HepG2 (cell line): ENCODE results near the gene MKS1. TPM values are rescaled to one million over a fixed set of nuclear protein-coding genes. Genes with fewer than 3 reads are reported as not detected.

Source experiments
- AGO1 ChIP-seq: fragments of 200-400 bp; formaldehyde crosslinking; IDR thresholded peaks from 2 replicates; pipeline ENCODE4 v1.6.1; 2017; ENCODE audit warnings: mild to moderate bottlenecking, low read depth, low read length, moderate library complexity; ENCODE audit not compliant: poor library complexity, severe bottlenecking
- CBX2 ChIP-seq, 2 experiments: fragments of 200-600 bp in 1 of 2; sonication (generic); formaldehyde crosslinking in 1 of 2; IDR thresholded peaks; 2 replicates each; pipeline versions ENCODE4 v1.7.0 to v1.8.1; 2018 to 2022; ENCODE audit warnings: low read depth in 2 of 2, low read length in 1 of 2, mild to moderate bottlenecking in 1 of 2, missing genetic modification reagents in 1 of 2
- CC2D1A ChIP-seq: sonication (generic); formaldehyde crosslinking; IDR thresholded peaks from 2 replicates; pipeline ENCODE4 v1.8.1; 2023; ENCODE audit warnings: mild to moderate bottlenecking, missing genetic modification reagents
- FOSL2 ChIP-seq: sonication (generic); formaldehyde crosslinking; IDR thresholded peaks from 2 replicates; pipeline ENCODE4 v1.4.0; 2020; ENCODE audit warnings: missing genetic modification reagents
- JDP2 ChIP-seq: sonication (generic); formaldehyde crosslinking; IDR thresholded peaks from 2 replicates; pipeline ENCODE4 v1.8.1; 2022; ENCODE audit warnings: missing genetic modification reagents, borderline replicate concordance
- SIX1 ChIP-seq: sonication (generic); formaldehyde crosslinking; IDR thresholded peaks from 2 replicates; pipeline ENCODE4 v1.4.0; 2020; ENCODE audit warnings: missing genetic modification reagents, borderline replicate concordance
- SP140L ChIP-seq: sonication (generic); formaldehyde crosslinking; IDR thresholded peaks from 2 replicates; pipeline ENCODE4 v1.4.0; 2020; ENCODE audit warnings: missing genetic modification reagents, borderline replicate concordance
- TFE3 ChIP-seq: IDR thresholded peaks from 2 replicates; pipeline ENCODE4 v1.6.1; 2016
- ZFY ChIP-seq: sonication (generic); formaldehyde crosslinking; IDR thresholded peaks from 2 replicates; pipeline ENCODE4 v1.4.0; 2020; ENCODE audit warnings: missing genetic modification reagents
- ZNF124 ChIP-seq: sonication (generic); formaldehyde crosslinking; IDR thresholded peaks from 2 replicates; pipeline ENCODE4 v1.4.0; 2020; ENCODE audit warnings: missing genetic modification reagents
- ZNF276 ChIP-seq: sonication (generic); formaldehyde crosslinking; IDR thresholded peaks from 2 replicates; pipeline ENCODE4 v1.4.0; 2020; ENCODE audit warnings: mild to moderate bottlenecking, low read depth, missing genetic modification reagents
- ZNF34 ChIP-seq: sonication (generic); formaldehyde crosslinking; IDR thresholded peaks from 2 replicates; pipeline ENCODE4 v1.4.0; 2020; ENCODE audit warnings: mild to moderate bottlenecking, missing genetic modification reagents, borderline replicate concordance
- ZNF430 ChIP-seq: sonication (generic); formaldehyde crosslinking; IDR thresholded peaks from 2 replicates; pipeline ENCODE4 v1.9.0; 2021; ENCODE audit warnings: mild to moderate bottlenecking, missing genetic modification reagents
- ZNF563 ChIP-seq: sonication (generic); formaldehyde crosslinking; IDR thresholded peaks from 2 replicates; pipeline ENCODE4 v1.8.0; 2022; ENCODE audit warnings: mild to moderate bottlenecking, moderate library complexity, missing genetic modification reagents
- ZNF616 ChIP-seq: sonication (generic); formaldehyde crosslinking; IDR thresholded peaks from 2 replicates; pipeline ENCODE4 v1.5.0; 2020; ENCODE audit warnings: low read depth, mild to moderate bottlenecking, missing genetic modification reagents
- ZNF644 ChIP-seq: IDR thresholded peaks from 2 replicates; pipeline ENCODE4 v1.6.1; 2016; ENCODE audit warnings: low read depth
- ZNF766 ChIP-seq: sonication (generic); formaldehyde crosslinking; IDR thresholded peaks from 2 replicates; pipeline ENCODE4 v1.5.0; 2020; ENCODE audit warnings: missing genetic modification reagents, borderline replicate concordance
- ZNF83 ChIP-seq: sonication (generic); formaldehyde crosslinking; IDR thresholded peaks from 2 replicates; pipeline ENCODE4 v1.4.0; 2020; ENCODE audit warnings: missing genetic modification reagents, mild to moderate bottlenecking, borderline replicate concordance
- polyA plus RNA-seq, 8 experiments: library from polyadenylated mRNA; depleted of rRNA in 3 of 8; stranded (reverse) in 7 of 8; unstranded in 1 of 8; fragments of >200 nt; fragmentation: Illumina TruSeq in 4 of 8; extraction: Trizol in 4 of 8; gene quantifications; 2 replicates each; pipeline versions ENCODE4 v1.2.1 to v1.2.3, GENCODE V29; 2011 to 2016; ENCODE audit warnings: low read depth in 4 of 8, missing spikeins in 1 of 8, mixed read lengths in 1 of 8; ENCODE audit not compliant: insufficient read depth in 1 of 8
- total RNA-seq, 5 experiments: library from RNA; depleted of rRNA; stranded (reverse); fragments of >200 nt; fragmentation: Illumina TruSeq; extraction: Trizol; gene quantifications; 2 replicates each; pipeline ENCODE4 v1.2.3, GENCODE V29; 2016; ENCODE audit warnings: low read depth in 1 of 5

Gene MKS1
- total and polyA plus RNA-seq, 2 of the 13 experiments (the other 11 are each of a cell fraction or from before 2014, with no cell fraction given): 16.1 to 26.3 TPM

GRCh38 chr17:58219789-58220183 lies 731 bp upstream of the MKS1 start (continued):
- no peak for TF ChIP-seq CBX2 (IDR thresholded peaks at IDR 0.05; ENCODE audit: low read depth, low read length)
- TF ChIP-seq CBX2 (CRISPR knock-in tag; IDR thresholded peaks at IDR 0.05; ENCODE audit: low read depth): no peak
- peak; percentile 78 for TF ChIP-seq ZNF644 (CRISPR knock-in tag)
- no peak for TF ChIP-seq ZNF563 (CRISPR knock-in tag)
- TF ChIP-seq JDP2 (CRISPR knock-in tag): no peak
- no peak for TF ChIP-seq SP140L
- TF ChIP-seq ZNF83: no peak
- TF ChIP-seq ZNF34 (CRISPR knock-in tag): peak; percentile 13; the same call in 1 of the 2 replicates
- no peak for TF ChIP-seq ZNF124 (CRISPR knock-in tag)
- TF ChIP-seq TFE3: no peak
- TF ChIP-seq ZNF616 (CRISPR knock-in tag): no peak
- TF ChIP-seq AGO1: no peak
- TF ChIP-seq ZNF430 (CRISPR knock-in tag): peak; percentile 17; the same call in 1 of the 2 replicates
- no peak for TF ChIP-seq CC2D1A
- TF ChIP-seq FOSL2 (CRISPR knock-in tag): peak; percentile 70
- TF ChIP-seq ZNF766 (CRISPR knock-in tag): no peak
- 0 out of 2 replicates have a peak, but pooled peaks have one; percentile 9 for TF ChIP-seq ZNF276
- no peak for TF ChIP-seq SIX1
- no peak for TF ChIP-seq ZFY (CRISPR knock-in tag)
